ENCODE results near the gene MAN1A2. TPM values are rescaled to one million over a fixed set of nuclear protein-coding genes. Genes with fewer than 3 reads are reported as not detected.

The MAN1A2 gene
- polyA plus RNA-seq, 3 donors, result 4.0 to 10.5 (median 7.2) TPM

- H3K27me3 Mint-ChIP-seq (ENCODE audit: low read depth in 3 of 3), result no peaks in the 10 kb centered on the region
- WGBS (ENCODE audit: insufficient coverage), result 100% methylated on average over 1 of the region's 4 CpGs
- Histone ChIP-seq H3K79me2 (ENCODE audit: insufficient read depth, low read length) (no peaks in the 10 kb centered on the region), H3K9me3 (replicated peaks in 1 of 2; ENCODE audit: control insufficient read depth in 1 of 2, insufficient read depth in 1 of 2, low read length in 2 of 2) (no peaks in the 10 kb centered on the region), H3K27me3 (ENCODE audit: control insufficient read depth in 2 of 2, insufficient read depth in 2 of 2, low read length in 2 of 2) (no peaks in the 10 kb centered on the region), H3K4me1 (ENCODE audit: control insufficient read depth in 1 of 2, insufficient read depth in 2 of 2, low read length in 2 of 2) (no peaks in the 10 kb centered on the region), H3K4me3 (replicated peaks in 1 of 3; ENCODE audit: low read depth in 2 of 3, low read length in 3 of 3) (no peak overlapping the region), H3K4me2 (replicated peaks; ENCODE audit: extremely low read depth, low read length, poor library complexity, severe bottlenecking) (no peak overlapping the region), H3K36me3 (replicated peaks in 1 of 2; ENCODE audit: control insufficient read depth in 1 of 2, insufficient read depth in 2 of 2, low read length in 2 of 2) (peaks cover 0 to 11% of the 10 kb centered on the region in 2 donors), H2AFZ (ENCODE audit: insufficient read depth, low read depth, low read length, poor library complexity, severe bottlenecking) (no peak overlapping the region), H3K27ac (ENCODE audit: low read depth in 1 of 2, low read length in 2 of 2) (no peak overlapping the region), H4K20me1 (ENCODE audit: insufficient read depth, low read length) (no peaks in the 10 kb centered on the region), H3K9ac (ENCODE audit: insufficient read depth, low read length, poor library complexity, severe bottlenecking) (no peak overlapping the region)
- H3K4me3 Mint-ChIP-seq, result no peak overlapping the region
- DNase-seq, result no peak
- TF ChIP-seq CTCF (IDR thresholded peaks at IDR 0.05), result no peak
- H3K36me3 Mint-ChIP-seq, result peaks cover 5 to 16% of the 10 kb centered on the region in 2 donors
- H3K9me3 Mint-ChIP-seq, result peaks cover 0 to 3% (median 0%) of the 10 kb centered on the region in 7 donors
- H3K4me1 Mint-ChIP-seq, result peaks cover 2% of the 10 kb centered on the region
- intact Hi-C loops (cut with micrococcal nuclease), result no loop called here
- H3K27ac Mint-ChIP-seq, result no peak overlapping the region
Observed at GRCh38 chr1:117527074-117527473, 159.8 kb downstream of the MAN1A2 start.

GRCh38 chr1:117527566-117528102, 160.4 kb downstream of the MAN1A2 start:
- Mint-ChIP-seq H3K27me3 (ENCODE audit: low read depth in 3 of 3) (no peaks in the 10 kb centered on the region), H3K27ac (no peak overlapping the region), H3K4me3 (no peak overlapping the region), H3K36me3 (peaks cover 5 to 12% of the 10 kb centered on the region in 2 donors), H3K4me1 (peaks cover 2% of the 10 kb centered on the region), H3K9me3 (peaks cover 0 to 3% (median 0%) of the 10 kb centered on the region in 7 donors)
- Histone ChIP-seq H3K9me3 (replicated peaks in 1 of 2; ENCODE audit: control insufficient read depth in 1 of 2, insufficient read depth in 1 of 2, low read length in 2 of 2) (no peaks in the 10 kb centered on the region), H3K79me2 (ENCODE audit: insufficient read depth, low read length) (no peaks in the 10 kb centered on the region), H3K4me1 (ENCODE audit: control insufficient read depth in 1 of 2, insufficient read depth in 2 of 2, low read length in 2 of 2) (no peaks in the 10 kb centered on the region), H3K27me3 (ENCODE audit: control insufficient read depth in 2 of 2, insufficient read depth in 2 of 2, low read length in 2 of 2) (no peaks in the 10 kb centered on the region), H3K36me3 (replicated peaks in 1 of 2; ENCODE audit: control insufficient read depth in 1 of 2, insufficient read depth in 2 of 2, low read length in 2 of 2) (peaks cover 0 to 10% of the 10 kb centered on the region in 2 donors), H3K4me3 (replicated peaks in 1 of 3; ENCODE audit: low read depth in 2 of 3, low read length in 3 of 3) (no peak overlapping the region), H3K27ac (ENCODE audit: low read depth in 1 of 2, low read length in 2 of 2) (no peak overlapping the region), H2AFZ (ENCODE audit: insufficient read depth, low read depth, low read length, poor library complexity, severe bottlenecking) (no peak overlapping the region), H3K9ac (ENCODE audit: insufficient read depth, low read length, poor library complexity, severe bottlenecking) (no peak overlapping the region), H3K4me2 (replicated peaks; ENCODE audit: extremely low read depth, low read length, poor library complexity, severe bottlenecking) (no peak overlapping the region), H4K20me1 (ENCODE audit: insufficient read depth, low read length) (no peaks in the 10 kb centered on the region)
- no peak for TF ChIP-seq CTCF (IDR thresholded peaks at IDR 0.05)
- no CpG with 5 or more reads among the region's 2 CpGs for WGBS (ENCODE audit: insufficient coverage)
- no peak for DNase-seq
- intact Hi-C loops (cut with micrococcal nuclease), result no loop called here
